ENCODE results near the gene SCAMP4. TPM values are rescaled to one million over a fixed set of nuclear protein-coding genes. Genes with fewer than 3 reads are reported as not detected.

The SCAMP4 gene
- total and polyA plus RNA-seq, 2 of the 13 experiments (the other 11 are each of a cell fraction or from before 2014, with no cell fraction given), result 10.7 to 13.7 TPM

DNA sequence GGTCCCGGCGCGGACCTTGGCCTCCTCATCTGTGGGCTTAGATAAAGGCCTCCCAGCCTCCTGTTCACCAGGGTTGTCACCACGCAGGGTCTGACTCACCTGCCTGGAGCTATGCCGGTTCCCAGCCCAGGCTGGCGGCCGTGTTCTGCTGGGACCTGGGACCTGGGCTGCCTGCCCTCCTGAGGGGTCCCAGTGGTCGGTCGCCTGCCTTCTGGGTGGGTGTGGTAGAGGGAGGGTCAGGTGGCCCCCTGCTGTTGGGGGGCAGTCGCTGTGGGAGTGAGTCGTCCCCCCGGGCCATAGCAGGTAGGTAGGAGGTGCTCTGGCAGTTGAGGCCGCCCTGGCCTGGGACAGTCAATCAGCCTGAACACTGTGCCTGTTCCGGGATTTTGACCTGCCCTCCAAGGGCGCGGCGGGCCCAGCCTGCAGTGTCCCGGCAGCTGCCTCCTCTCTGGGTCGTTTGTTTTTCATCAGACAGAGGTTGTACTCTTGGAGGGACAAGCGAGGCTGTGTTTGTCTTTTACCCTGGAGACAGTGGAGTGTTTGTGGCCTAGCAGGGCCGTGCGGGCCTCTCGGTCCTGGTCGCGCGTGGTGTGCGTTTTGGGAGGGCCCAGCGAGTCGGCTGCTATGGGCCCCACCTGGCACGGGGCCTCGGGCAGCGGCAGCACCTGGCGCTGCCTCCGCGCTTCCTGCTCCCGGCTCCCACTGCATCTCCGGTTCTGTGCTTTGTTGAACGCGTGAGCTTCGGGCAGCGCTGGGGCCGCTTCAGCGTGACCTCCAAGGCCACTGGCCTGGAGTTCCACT, 2.6 kb downstream of the SCAMP4 start (continued):
- TF ChIP-seq ZNF260 (CRISPR knock-in tag; IDR thresholded peaks at IDR 0.05; ENCODE audit: borderline replicate concordance, low read depth), result no peak
- TF ChIP-seq, protein P1, sequence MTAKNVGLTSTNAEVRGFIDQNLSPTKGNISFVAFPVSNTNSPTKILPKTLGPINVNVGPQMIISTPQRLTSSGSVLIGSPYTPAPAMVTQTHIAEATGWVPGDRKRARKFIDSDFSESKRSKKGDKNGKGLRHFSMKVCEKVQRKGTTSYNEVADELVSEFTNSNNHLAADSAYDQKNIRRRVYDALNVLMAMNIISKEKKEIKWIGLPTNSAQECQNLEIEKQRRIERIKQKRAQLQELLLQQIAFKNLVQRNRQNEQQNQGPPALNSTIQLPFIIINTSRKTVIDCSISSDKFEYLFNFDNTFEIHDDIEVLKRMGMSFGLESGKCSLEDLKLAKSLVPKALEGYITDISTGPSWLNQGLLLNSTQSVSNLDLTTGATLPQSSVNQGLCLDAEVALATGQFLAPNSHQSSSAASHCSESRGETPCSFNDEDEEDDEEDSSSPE (CRISPR knock-in tag; IDR thresholded peaks at IDR 0.05), result 0 out of 2 replicates have a peak, but pooled peaks have one; percentile 34
- no peak for TF ChIP-seq TGIF2 (CRISPR knock-in tag; IDR thresholded peaks at IDR 0.05)
- TF ChIP-seq KDM5A (IDR thresholded peaks at IDR 0.05; ENCODE audit: borderline replicate concordance, low read length), result no peak
- 0 out of 2 replicates have a peak, but pooled peaks have one; percentile 0 for TF ChIP-seq MED1 (CRISPR knock-in tag; IDR thresholded peaks at IDR 0.05)
- no peak for TF ChIP-seq HNF4A (CRISPR knock-in tag; IDR thresholded peaks at IDR 0.05)
- no peak for TF ChIP-seq MIXL1 (CRISPR knock-in tag; IDR thresholded peaks at IDR 0.05)
- TF ChIP-seq, protein P2, sequence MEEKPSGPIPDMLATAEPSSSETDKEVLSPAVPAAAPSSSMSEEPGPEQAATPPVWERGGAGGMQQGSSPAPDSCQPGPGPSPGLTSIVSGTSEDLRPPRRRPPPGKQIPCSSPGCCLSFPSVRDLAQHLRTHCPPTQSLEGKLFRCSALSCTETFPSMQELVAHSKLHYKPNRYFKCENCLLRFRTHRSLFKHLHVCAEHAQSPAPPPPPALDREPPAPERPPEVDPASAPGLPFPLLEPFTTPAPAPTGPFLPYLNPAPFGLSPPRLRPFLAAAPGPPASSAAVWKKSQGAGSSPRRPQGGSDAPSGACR (CRISPR knock-in tag; IDR thresholded peaks at IDR 0.05), result 0 out of 2 replicates have a peak, but pooled peaks have one; percentile 60
- TF ChIP-seq, protein P3, sequence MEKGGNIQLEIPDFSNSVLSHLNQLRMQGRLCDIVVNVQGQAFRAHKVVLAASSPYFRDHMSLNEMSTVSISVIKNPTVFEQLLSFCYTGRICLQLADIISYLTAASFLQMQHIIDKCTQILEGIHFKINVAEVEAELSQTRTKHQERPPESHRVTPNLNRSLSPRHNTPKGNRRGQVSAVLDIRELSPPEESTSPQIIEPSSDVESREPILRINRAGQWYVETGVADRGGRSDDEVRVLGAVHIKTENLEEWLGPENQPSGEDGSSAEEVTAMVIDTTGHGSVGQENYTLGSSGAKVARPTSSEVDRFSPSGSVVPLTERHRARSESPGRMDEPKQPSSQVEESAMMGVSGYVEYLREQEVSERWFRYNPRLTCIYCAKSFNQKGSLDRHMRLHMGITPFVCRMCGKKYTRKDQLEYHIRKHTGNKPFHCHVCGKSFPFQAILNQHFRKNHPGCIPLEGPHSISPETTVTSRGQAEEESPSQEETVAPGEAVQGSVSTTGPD (CRISPR knock-in tag; IDR thresholded peaks at IDR 0.05), result peak; percentile 52; the same call in 1 of the 2 replicates
- no peak for TF ChIP-seq CBX2 (IDR thresholded peaks at IDR 0.05; ENCODE audit: low read depth, low read length)
- no peak for TF ChIP-seq CBX2 (CRISPR knock-in tag; IDR thresholded peaks at IDR 0.05; ENCODE audit: low read depth)
- TF ChIP-seq HDAC6 (IDR thresholded peaks at IDR 0.05; ENCODE audit: low read depth, low read length), result no peak
- TF ChIP-seq, protein P4, sequence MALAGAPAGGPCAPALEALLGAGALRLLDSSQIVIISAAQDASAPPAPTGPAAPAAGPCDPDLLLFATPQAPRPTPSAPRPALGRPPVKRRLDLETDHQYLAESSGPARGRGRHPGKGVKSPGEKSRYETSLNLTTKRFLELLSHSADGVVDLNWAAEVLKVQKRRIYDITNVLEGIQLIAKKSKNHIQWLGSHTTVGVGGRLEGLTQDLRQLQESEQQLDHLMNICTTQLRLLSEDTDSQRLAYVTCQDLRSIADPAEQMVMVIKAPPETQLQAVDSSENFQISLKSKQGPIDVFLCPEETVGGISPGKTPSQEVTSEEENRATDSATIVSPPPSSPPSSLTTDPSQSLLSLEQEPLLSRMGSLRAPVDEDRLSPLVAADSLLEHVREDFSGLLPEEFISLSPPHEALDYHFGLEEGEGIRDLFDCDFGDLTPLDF (CRISPR knock-in tag; IDR thresholded peaks at IDR 0.05), result no peak
- TF ChIP-seq ZBTB7A (CRISPR knock-in tag; IDR thresholded peaks at IDR 0.05), result no peak
- no peak for TF ChIP-seq ZNF552 (CRISPR knock-in tag; IDR thresholded peaks at IDR 0.05; ENCODE audit: borderline replicate concordance)
- TF ChIP-seq, protein P5, sequence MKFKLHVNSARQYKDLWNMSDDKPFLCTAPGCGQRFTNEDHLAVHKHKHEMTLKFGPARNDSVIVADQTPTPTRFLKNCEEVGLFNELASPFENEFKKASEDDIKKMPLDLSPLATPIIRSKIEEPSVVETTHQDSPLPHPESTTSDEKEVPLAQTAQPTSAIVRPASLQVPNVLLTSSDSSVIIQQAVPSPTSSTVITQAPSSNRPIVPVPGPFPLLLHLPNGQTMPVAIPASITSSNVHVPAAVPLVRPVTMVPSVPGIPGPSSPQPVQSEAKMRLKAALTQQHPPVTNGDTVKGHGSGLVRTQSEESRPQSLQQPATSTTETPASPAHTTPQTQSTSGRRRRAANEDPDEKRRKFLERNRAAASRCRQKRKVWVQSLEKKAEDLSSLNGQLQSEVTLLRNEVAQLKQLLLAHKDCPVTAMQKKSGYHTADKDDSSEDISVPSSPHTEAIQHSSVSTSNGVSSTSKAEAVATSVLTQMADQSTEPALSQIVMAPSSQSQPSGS (CRISPR knock-in tag; IDR thresholded peaks at IDR 0.05), result 0 out of 2 replicates have a peak, but pooled peaks have one; percentile 0
- peak; percentile 31 for TF ChIP-seq ZNF883 (CRISPR knock-in tag; IDR thresholded peaks at IDR 0.05; ENCODE audit: not compliant biosample characterization)
- peak; percentile 82; the same call in 1 of the 2 replicates for TF ChIP-seq ZMYM3 (CRISPR knock-in tag; IDR thresholded peaks at IDR 0.05)
- no peak for TF ChIP-seq NFE2 (CRISPR knock-in tag; IDR thresholded peaks at IDR 0.05)
- TF ChIP-seq SRSF4 (IDR thresholded peaks at IDR 0.05; ENCODE audit: low read depth, low read length, poor library complexity, severe bottlenecking), result no peak
- TF ChIP-seq PHF5A (CRISPR knock-in tag; IDR thresholded peaks at IDR 0.05; ENCODE audit: low read depth, unreplicated experiment), result no peak

Data from HepG2 (cell line).